Activated CD8-positive, alpha-beta memory T cell treated with anti-CD3 and anti-CD28 coated beads for 36 hours (primary cell): ENCODE results near the gene PGAP3. TPM values are rescaled to one million over a fixed set of nuclear protein-coding genes. Genes with fewer than 3 reads are reported as not detected.

Experiments used
- CTCF ChIA-PET: fragments of 350-600 bp; sonication (Branson Sonifier 250); formaldehyde crosslinking; loops from one replicate; lab custom pipeline; 2021; ENCODE audit warnings: antibody characterized with exemption; lab: Charles Lee
- POLR2A ChIA-PET: fragments of 350-600 bp; sonication (Branson Sonifier 250); formaldehyde crosslinking; loops from one replicate; lab custom pipeline; 2021; ENCODE audit warnings: antibody characterized with exemption; lab: Charles Lee
- total RNA-seq, 2 experiments: library from RNA; stranded (reverse); gene quantifications; one replicate each; pipeline ENCODE4 v1.2.3, GENCODE V29; 2021

PGAP3 gene
- total RNA-seq, 2 experiments from 2014 or later: 6.6 to 8.6 TPM

- POLR2A ChIA-PET: interaction anchor here (0.5 kb wide), 1 partner anchor 14 kb away, joined by 3 read pairs; no protein-coding TSS in a partner anchor
- CTCF ChIA-PET: interaction anchor here (0.7 to 5.5 kb wide), 4 partner anchors 9 to 56 kb away, joined by 3 to 28 read pairs (median 15); partner anchors contain the start of gene PNMT
Measured at GRCh38 chr17:39677542-39678339, 10.1 kb downstream of the PGAP3 start.

- CTCF ChIA-PET: interaction anchor here (0.7 to 5.5 kb wide), 5 partner anchors 9 to 55 kb away, joined by 3 to 28 read pairs (median 7); partner anchors contain the start of genes MIEN1 and PNMT
- POLR2A ChIA-PET: interaction anchor here (0.6 kb wide), 1 partner anchor 20 kb away, joined by 5 read pairs; no protein-coding TSS in a partner anchor
Measured at GRCh38 chr17:39677072-39677471, 10.8 kb downstream of the PGAP3 start.

GRCh38 chr17:39676198-39676819, 11.5 kb downstream of the PGAP3 start:
- ChIA-PET POLR2A (no interaction called here), CTCF (interaction anchor here (0.9 to 5.5 kb wide), 5 partner anchors 22 to 54 kb away, joined by 3 to 26 read pairs (median 5); partner anchors contain the start of gene MIEN1)

GRCh38 chr17:39675390-39676082, 12.3 kb downstream of the PGAP3 start:
- CTCF ChIA-PET: interaction anchor here (0.6 to 2.6 kb wide), 7 partner anchors 22 to 255 kb away, joined by 3 to 7 read pairs (median 3); partner anchors contain the start of gene MIEN1
- POLR2A ChIA-PET: no interaction called here

DNA sequence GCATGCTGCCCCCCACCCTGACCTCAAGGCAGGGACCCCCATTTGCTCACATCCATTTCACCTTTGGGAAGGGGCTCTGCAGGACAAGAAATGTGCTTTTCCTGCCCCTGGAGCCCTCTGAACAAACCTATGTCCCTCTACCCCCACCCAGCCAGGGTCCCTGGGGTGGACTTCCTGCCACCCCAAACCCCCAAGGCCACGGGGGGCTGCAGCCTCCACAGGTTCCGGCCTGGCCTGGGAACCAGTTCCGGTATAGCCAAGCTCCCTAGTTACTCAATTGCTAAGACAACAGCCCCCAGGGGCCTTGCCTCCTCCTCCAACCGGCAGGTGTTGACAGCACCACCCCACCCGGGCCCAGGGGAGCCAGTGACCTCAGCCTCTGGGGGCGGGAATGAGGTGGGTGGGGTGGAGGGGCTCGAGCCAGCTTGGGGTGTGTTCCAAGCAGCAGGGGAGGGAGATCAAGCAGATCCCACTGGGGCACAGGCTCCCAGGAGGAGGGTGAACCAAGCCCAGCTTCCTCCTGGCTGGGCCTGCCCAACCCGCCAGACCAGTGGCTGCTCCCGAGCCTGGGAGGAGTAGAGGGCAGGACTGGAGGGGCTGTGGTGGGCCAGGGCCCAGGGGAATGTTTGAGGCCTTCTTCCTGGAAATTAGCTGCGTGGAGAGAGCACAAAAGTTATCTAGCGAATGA, 13.0 kb downstream of the PGAP3 start:
- POLR2A ChIA-PET: no interaction called here

GRCh38 chr17:39674179-39674578, 13.7 kb downstream of the PGAP3 start:
- POLR2A ChIA-PET: no interaction called here
- CTCF ChIA-PET: interaction anchor here (0.9 to 2.5 kb wide), 2 partner anchors 51 to 55 kb away, joined by 3 to 11 read pairs; partner anchors contain the start of gene MIEN1

More for the DNA sequence above, 13.0 kb downstream of the PGAP3 start:
- CTCF ChIA-PET: interaction anchor here (0.6 to 2.6 kb wide), 6 partner anchors 21 to 256 kb away, joined by 3 to 7 read pairs (median 3); no protein-coding TSS in a partner anchor

DNA sequence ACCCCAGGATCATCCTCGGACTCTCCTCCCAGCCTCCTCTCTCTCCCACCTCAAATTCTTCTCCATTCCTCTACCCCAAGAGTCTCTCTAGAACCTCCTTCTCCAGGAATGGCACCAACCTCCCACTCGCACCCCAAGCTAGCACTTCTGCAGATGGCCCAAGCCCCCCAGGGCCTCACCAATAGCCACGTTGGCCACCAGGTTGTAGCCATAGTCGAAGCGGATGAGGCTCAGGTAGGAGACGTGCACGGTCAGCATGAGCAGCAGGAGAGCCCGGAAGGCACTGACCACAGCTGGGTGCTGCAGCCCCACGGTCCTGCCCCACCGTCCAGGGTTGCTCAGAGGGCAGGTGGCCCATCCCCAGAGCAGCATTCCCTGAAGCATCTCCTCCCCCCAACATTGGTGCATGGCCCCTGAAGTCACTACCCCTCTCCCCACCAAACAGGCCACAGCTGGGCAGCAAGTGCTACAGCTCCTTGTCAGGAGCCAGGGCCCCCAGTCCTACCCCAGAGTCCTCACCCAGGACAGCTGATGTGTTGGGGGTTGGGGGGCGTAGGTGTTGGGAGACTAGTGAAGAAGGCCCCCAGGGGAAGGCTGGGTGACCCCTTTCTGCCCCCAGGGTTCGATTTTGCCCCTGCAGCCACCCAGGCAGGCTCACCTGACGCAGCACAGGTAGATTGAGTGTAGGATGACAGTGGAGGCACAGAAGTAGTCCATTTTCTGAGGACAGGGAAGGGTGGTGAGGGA, 14.3 kb downstream of the PGAP3 start:
- POLR2A ChIA-PET: no interaction called here
- CTCF ChIA-PET: interaction anchor here (0.6 to 2.5 kb wide), 4 partner anchors 9 to 63 kb away, joined by 3 to 11 read pairs (median 4); partner anchors contain the start of gene MIEN1

- POLR2A ChIA-PET: interaction anchor here (0.9 kb wide), 1 partner anchor 15 kb away, joined by 4 read pairs; the partner anchor contains the start of gene PGAP3
Measured at GRCh38 chr17:39672522-39673334, 15.1 kb downstream of the PGAP3 start.

DNA sequence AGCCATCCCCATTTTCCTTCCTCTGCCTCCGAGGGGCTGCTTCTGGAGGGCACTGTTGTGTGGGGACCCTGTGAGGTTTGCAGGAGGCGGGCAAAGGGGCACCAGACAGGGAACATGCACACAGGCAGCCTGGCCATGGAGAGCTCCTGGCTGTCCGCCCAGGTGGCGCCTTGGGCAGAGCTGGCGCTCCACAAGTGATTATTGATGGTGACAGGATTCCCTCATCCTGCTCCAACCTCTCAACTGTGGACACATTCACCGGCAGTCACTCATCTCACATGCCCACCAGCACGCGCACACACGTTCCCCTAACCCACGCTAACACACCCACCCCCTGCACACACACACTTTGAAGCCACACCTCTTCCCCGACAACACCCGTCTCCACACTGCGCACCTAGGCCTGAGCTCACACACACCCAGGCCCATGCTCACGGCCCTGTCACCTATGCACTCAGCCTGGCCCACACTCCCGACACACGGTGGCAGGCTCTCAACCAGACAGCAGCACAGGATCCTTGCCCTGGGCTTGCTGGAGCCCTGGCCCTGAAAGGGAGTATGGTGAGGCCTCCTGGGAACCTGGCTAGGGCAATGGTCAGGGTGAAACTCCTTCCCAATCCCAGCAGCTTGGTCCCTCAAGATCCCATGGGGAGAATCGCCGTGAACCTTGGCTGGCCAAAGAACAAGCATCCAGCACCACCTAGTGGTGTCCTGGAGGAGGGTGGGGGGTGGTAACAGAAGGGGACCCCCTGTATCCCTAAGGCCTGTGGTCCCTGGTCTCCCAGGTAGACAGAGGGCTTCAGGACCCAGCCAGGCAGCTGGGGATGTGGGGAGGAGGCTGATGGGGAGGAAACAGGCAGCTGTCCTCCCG, 16.0 kb downstream of the PGAP3 start:
- ChIA-PET CTCF (interaction anchor here (0.8 to 2.5 kb wide), 10 partner anchors 10 to 58 kb away, joined by 3 to 11 read pairs (median 4); partner anchors contain the start of gene MIEN1), POLR2A (interaction anchor here (0.5 to 0.9 kb wide), 2 partner anchors 16 to 221 kb away, joined by 4 to 5 read pairs; partner anchors contain the start of genes MED1 and PGAP3)

More at GRCh38 chr17:39672522-39673334, 15.1 kb downstream of the PGAP3 start:
- CTCF ChIA-PET: interaction anchor here (0.6 to 2.5 kb wide), 6 partner anchors 9 to 63 kb away, joined by 3 to 11 read pairs (median 6); partner anchors contain the start of gene MIEN1

GRCh38 chr17:39670746-39671145, 17.1 kb downstream of the PGAP3 start:
- ChIA-PET POLR2A (no interaction called here), CTCF (interaction anchor here (1.0 to 1.3 kb wide), 5 partner anchors 17 to 49 kb away, joined by 3 to 7 read pairs (median 3); no protein-coding TSS in a partner anchor)

- POLR2A ChIA-PET: no interaction called here
Measured at GRCh38 chr17:39669897-39670735, 17.7 kb downstream of the PGAP3 start.

GRCh38 chr17:39667945-39668924, 19.6 kb downstream of the PGAP3 start, which contains the start of gene PNMT:
Gene PNMT, plus strand, starts transcription at chr17:39668453. Its CDS starts 23 bp downstream, at chr17:39668476.
- ChIA-PET POLR2A (interaction anchor here (0.7 kb wide), 1 partner anchor 20 kb away, joined by 3 read pairs; the partner anchor contains the start of gene PGAP3), CTCF (interaction anchor here (0.6 to 4.1 kb wide), 12 partner anchors 11 to 120 kb away, joined by 3 to 28 read pairs (median 4); partner anchors contain the start of gene PGAP3)

More at GRCh38 chr17:39669897-39670735, 17.7 kb downstream of the PGAP3 start:
- CTCF ChIA-PET: interaction anchor here (1.0 to 3.8 kb wide), 6 partner anchors 9 to 86 kb away, joined by 3 to 28 read pairs (median 4); partner anchors contain the start of gene PGAP3
